GM06990 (cell line): ENCODE measurements around the gene OTC.
A peak's percentile ranks its signal among the peaks of the same experiment; 100 is the strongest.

Source experiments
- DNase-seq: peaks from one replicate; pipeline ENCODE4 v3.0.0-alpha.2; 2011; ENCODE audit not compliant: insufficient read length; ENCODE audit errors: extremely low read depth
- H3K27me3 ChIP-seq: replicated peaks from 2 replicates; pipeline ENCODE4 v1.6.0; 2011; ENCODE audit warnings: low read length; ENCODE audit not compliant: control insufficient read depth, insufficient read depth
- H3K36me3 ChIP-seq: 2 replicates; pipeline ENCODE4 v1.5.1; 2011; ENCODE audit warnings: low read length; ENCODE audit not compliant: control insufficient read depth, insufficient read depth
- H3K4me3 ChIP-seq: replicated peaks from 2 replicates; pipeline ENCODE4 v1.5.1; 2011; ENCODE audit warnings: low read depth, mild to moderate bottlenecking, control low read depth, low read length
- CTCF ChIP-seq: IDR thresholded peaks from 2 replicates; pipeline ENCODE4 v1.5.1; 2011; ENCODE audit warnings: low read length, control low read depth, mild to moderate bottlenecking, inconsistent platforms; ENCODE audit not compliant: insufficient read depth, poor library complexity, severe bottlenecking

The OTC gene

GRCh38 chrX:38352362-38352761, at the start of gene OTC:
OTC (plus strand) TSS chrX:38352604; CDS start chrX:38352697, 93 bp downstream.
- H3K27me3 ChIP-seq: no peaks in the 10 kb centered on the region; the same call in 1 of the 2 replicates
- no peaks in the 10 kb centered on the region for H3K36me3 ChIP-seq
- no peak for TF ChIP-seq CTCF
- no peak within 1 kb of the TSS for H3K4me3 ChIP-seq
- no peak for DNase-seq

- TF ChIP-seq CTCF: peak; percentile 35
- no peaks in the 10 kb centered on the region for H3K36me3 ChIP-seq
- no peak for DNase-seq
- H3K27me3 ChIP-seq: no peaks in the 10 kb centered on the region
- H3K4me3 ChIP-seq: no peak overlapping the region
Measured at GRCh38 chrX:38304010-38304409, 48.4 kb upstream of the OTC start.

GRCh38 chrX:38305971-38306370, 46.4 kb upstream of the OTC start:
- no peaks in the 10 kb centered on the region for H3K27me3 ChIP-seq
- H3K36me3 ChIP-seq: no peaks in the 10 kb centered on the region
- TF ChIP-seq CTCF: no peak
- H3K4me3 ChIP-seq: no peak overlapping the region
- DNase-seq: no peak

GRCh38 chrX:38311743-38312142, 40.7 kb upstream of the OTC start:
- Histone ChIP-seq H3K27me3 (no peaks in the 10 kb centered on the region), H3K4me3 (no peak overlapping the region), H3K36me3 (no peaks in the 10 kb centered on the region)
- no peak for TF ChIP-seq CTCF
- no peak for DNase-seq

- Histone ChIP-seq H3K36me3 (no peaks in the 10 kb centered on the region), H3K27me3 (no peaks in the 10 kb centered on the region), H3K4me3 (no peak overlapping the region)
- TF ChIP-seq CTCF: no peak
- DNase-seq: no peak
Measured at GRCh38 chrX:38312436-38312835, 40.0 kb upstream of the OTC start.

GRCh38 chrX:38313190-38313589, 39.2 kb upstream of the OTC start:
- Histone ChIP-seq H3K36me3 (no peaks in the 10 kb centered on the region), H3K4me3 (no peak overlapping the region), H3K27me3 (no peaks in the 10 kb centered on the region)
- TF ChIP-seq CTCF: no peak
- no peak for DNase-seq
